Ascending aorta (tissue), 2 donors: Measurements from ENCODE around the gene HDLBP. TPM values are rescaled to one million over a fixed set of nuclear protein-coding genes. Genes with fewer than 3 reads are reported as not detected.

ENCODE experiments used
- DNase-seq, 2 donors: peaks; one replicate each; pipeline ENCODE4 v3.0.0-alpha.2; 2019; ENCODE audit warnings: low spot score in 2 of 2
- H3K27ac ChIP-seq, 2 donors: fragments of 200-600 bp; sonication (generic); one replicate each; pipeline ENCODE4 v1.5.1; 2016 to 2017; ENCODE audit warnings: mild to moderate bottlenecking in 1 of 2
- H3K27me3 ChIP-seq: fragments of 200-600 bp; sonication (generic); one replicate; pipeline ENCODE4 v1.5.1; 2017
- H3K36me3 ChIP-seq, 2 donors: fragments of 200-600 bp; sonication (generic); one replicate each; pipeline ENCODE4 v1.5.1; 2016
- H3K4me1 ChIP-seq, 2 donors: fragments of 200-600 bp; sonication (generic); one replicate each; pipeline ENCODE4 v1.5.1; 2016 to 2017; ENCODE audit warnings: mild to moderate bottlenecking in 1 of 2
- H3K4me3 ChIP-seq, 2 donors: fragments of 200-600 bp; sonication (generic); one replicate each; pipeline ENCODE4 v1.5.1; 2016 to 2017; ENCODE audit warnings: mild to moderate bottlenecking in 1 of 2
- H3K9me3 ChIP-seq, 2 donors: fragments of 200-600 bp; sonication (generic); one replicate each; pipeline ENCODE4 v1.5.1; 2016
- CTCF ChIP-seq, 3 experiments: fragments of 200-600 bp in 2 of 3; fragments of 450-650 bp in 1 of 3; sonication (generic) in 2 of 3; IDR thresholded peaks; one replicate each; pipeline ENCODE4 v1.5.1; 2016 to 2019; ENCODE audit warnings: antibody characterized with exemption in 3 of 3, mild to moderate bottlenecking in 1 of 3, moderate library complexity in 1 of 3
- intact Hi-C: fragments of 100-400 bp; cut with DNase I; formaldehyde crosslinking; loops from one replicate; pipeline ENCODE4 v1.15.1; 2023
- total RNA-seq: library from RNA; depleted of rRNA; stranded (reverse); fragments of >200 nt; gene quantifications from one replicate; pipeline ENCODE4 v1.1.0, GENCODE V29; 2016

Gene HDLBP
- total RNA-seq, 1 donor from 2014 or later, result 308 TPM

GRCh38 chr2:241183221-241183620, 132.3 kb downstream of the HDLBP start:
- H3K36me3 ChIP-seq, result peaks cover 15 to 40% of the 10 kb centered on the region in 2 donors
- TF ChIP-seq CTCF (IDR thresholded peaks at IDR 0.05), result no peak
- no peaks in the 10 kb centered on the region for H3K4me1 ChIP-seq
- intact Hi-C loops, result no loop called here
- H3K27ac ChIP-seq, result no peak overlapping the region
- H3K4me3 ChIP-seq, result no peak overlapping the region
- no peaks in the 10 kb centered on the region for H3K27me3 ChIP-seq
- no peak for DNase-seq
- H3K9me3 ChIP-seq, result no peaks in the 10 kb centered on the region

GRCh38 chr2:241182531-241183133, 132.8 kb downstream of the HDLBP start:
- intact Hi-C loops, result no loop called here
- H3K27me3 ChIP-seq, result no peaks in the 10 kb centered on the region
- H3K9me3 ChIP-seq, result no peaks in the 10 kb centered on the region
- peaks cover 15 to 41% of the 10 kb centered on the region in 2 donors for H3K36me3 ChIP-seq
- no peak for DNase-seq
- no peaks in the 10 kb centered on the region for H3K4me1 ChIP-seq
- TF ChIP-seq CTCF (IDR thresholded peaks at IDR 0.05), result no peak
- no peak overlapping the region for H3K27ac ChIP-seq
- H3K4me3 ChIP-seq, result no peak overlapping the region

GRCh38 chr2:241182126-241182525, 133.3 kb downstream of the HDLBP start:
- Histone ChIP-seq H3K36me3 (peaks cover 15 to 44% of the 10 kb centered on the region in 2 donors), H3K9me3 (no peaks in the 10 kb centered on the region), H3K4me3 (no peak overlapping the region), H3K4me1 (no peaks in the 10 kb centered on the region), H3K27ac (no peak overlapping the region), H3K27me3 (no peaks in the 10 kb centered on the region)
- TF ChIP-seq CTCF (IDR thresholded peaks at IDR 0.05), result no peak
- intact Hi-C loops, result no loop called here
- DNase-seq, result no peak

GRCh38 chr2:241180495-241180894, 135.0 kb downstream of the HDLBP start:
- Histone ChIP-seq H3K27ac (no peak overlapping the region), H3K4me1 (no peaks in the 10 kb centered on the region), H3K9me3 (no peaks in the 10 kb centered on the region), H3K4me3 (no peak overlapping the region), H3K27me3 (no peaks in the 10 kb centered on the region), H3K36me3 (peaks cover 19 to 57% of the 10 kb centered on the region in 2 donors)
- no peak for DNase-seq
- no peak for TF ChIP-seq CTCF (IDR thresholded peaks at IDR 0.05)
- intact Hi-C loops, result no loop called here

- Histone ChIP-seq H3K4me1 (no peaks in the 10 kb centered on the region), H3K36me3 (peaks cover 24 to 63% of the 10 kb centered on the region in 2 donors), H3K27ac (no peak overlapping the region), H3K9me3 (no peaks in the 10 kb centered on the region), H3K4me3 (no peak overlapping the region), H3K27me3 (no peaks in the 10 kb centered on the region)
- no peak for DNase-seq
- intact Hi-C loops, result no loop called here
- no peak for TF ChIP-seq CTCF (IDR thresholded peaks at IDR 0.05)
These were observed 135.6 kb downstream of the HDLBP start for GRCh38 chr2:241179899-241180298.

GRCh38 chr2:241178961-241179360, 136.5 kb downstream of the HDLBP start:
- Histone ChIP-seq H3K36me3 (peaks cover 24 to 67% of the 10 kb centered on the region in 2 donors), H3K27me3 (no peaks in the 10 kb centered on the region), H3K4me3 (no peak overlapping the region), H3K27ac (no peak overlapping the region), H3K4me1 (no peaks in the 10 kb centered on the region), H3K9me3 (no peaks in the 10 kb centered on the region)
- no peak for DNase-seq
- intact Hi-C loops, result no loop called here
- no peak for TF ChIP-seq CTCF (IDR thresholded peaks at IDR 0.05)
